ENCODE results near the gene CASP4.

Gene CASP4

GRCh38 chr11:104908186-104908531, 60.2 kb downstream of the CASP4 start:
- TF ChIP-seq ZFX (IDR thresholded peaks at IDR 0.05) (no peak), CTCF (conservative IDR thresholded peaks at IDR 0.05) (no peak)
- H3K27ac ChIP-seq, result no peak overlapping the region

DNA sequence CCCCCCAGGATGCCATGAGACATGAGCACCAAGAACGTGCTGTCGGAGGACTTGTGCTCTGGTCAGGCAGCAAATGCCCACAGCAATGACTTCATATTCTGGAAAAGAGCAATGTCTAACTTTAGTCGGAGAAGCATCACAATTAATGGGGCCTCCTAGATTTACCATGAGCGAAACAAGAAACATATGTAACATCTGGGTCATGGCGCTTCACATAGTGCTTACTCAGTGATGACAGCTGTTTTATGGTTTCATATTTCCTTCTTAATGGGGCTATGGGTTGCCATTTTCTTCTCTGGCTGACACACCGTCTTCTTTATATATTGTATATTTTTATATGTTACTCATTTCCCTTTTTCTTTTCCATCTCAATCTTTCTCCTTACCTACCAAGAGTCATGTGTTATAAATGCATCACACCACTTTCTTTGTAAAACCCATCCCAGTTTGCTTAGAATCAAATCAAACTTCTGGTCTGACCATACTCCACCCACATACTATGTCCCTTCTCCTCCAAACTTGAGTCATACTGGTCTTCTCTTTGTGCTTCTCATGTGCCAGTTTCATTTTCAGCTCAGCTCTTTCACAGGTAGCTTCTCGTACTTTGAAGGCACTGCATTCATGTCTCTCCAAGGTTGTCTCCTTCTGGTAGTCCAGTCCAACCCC, 60.7 kb downstream of the CASP4 start:
- H3K27ac ChIP-seq, result no peak overlapping the region
- TF ChIP-seq CTCF (conservative IDR thresholded peaks at IDR 0.05), result no peak
- no peak for TF ChIP-seq ZFX (IDR thresholded peaks at IDR 0.05)

GRCh38 chr11:104905271-104905670, 63.1 kb downstream of the CASP4 start:
- no peak overlapping the region for H3K27ac ChIP-seq
- TF ChIP-seq ZFX (IDR thresholded peaks at IDR 0.05), result no peak
- TF ChIP-seq CTCF (conservative IDR thresholded peaks at IDR 0.05), result peak; percentile 11; the same call in 1 of the 2 replicates

DNA sequence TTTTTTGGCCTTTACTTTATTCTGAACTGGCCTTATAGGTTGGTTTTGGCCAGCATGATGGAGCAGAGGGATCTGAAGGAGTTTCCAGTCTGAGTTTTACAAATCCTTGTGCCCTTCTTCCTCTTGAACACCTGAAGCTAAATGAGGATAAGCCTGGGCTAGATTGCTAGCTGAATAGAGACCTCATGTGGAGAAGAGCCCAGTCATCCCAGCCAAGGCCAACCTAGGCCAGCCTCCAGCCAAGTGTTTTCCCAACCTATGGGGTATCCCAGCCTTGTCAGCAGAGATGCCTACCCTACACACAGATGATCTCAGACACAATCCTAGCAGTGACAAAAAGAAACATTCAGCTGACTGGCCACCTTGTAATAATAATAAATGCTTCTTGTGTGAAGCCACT, 69.1 kb downstream of the CASP4 start:
- TF ChIP-seq CTCF (conservative IDR thresholded peaks at IDR 0.05), result no peak
- H3K27ac ChIP-seq, result no peak overlapping the region

DNA sequence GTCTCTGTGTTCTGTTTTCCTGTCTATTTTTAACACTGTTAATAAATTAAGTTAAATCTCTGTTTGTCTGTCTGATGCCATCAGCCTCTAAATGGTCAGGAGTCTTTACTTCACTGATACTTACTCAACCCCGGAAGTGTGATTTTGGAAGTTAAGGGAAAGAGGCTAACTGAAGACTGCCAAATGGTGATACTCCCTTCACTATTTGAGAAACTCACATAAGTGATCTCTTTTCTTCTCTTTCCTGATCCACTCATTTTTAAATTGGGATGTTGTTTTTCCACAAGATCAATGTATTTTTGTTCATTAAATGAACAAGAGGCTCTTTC, 69.7 kb downstream of the CASP4 start:
- no peak for TF ChIP-seq ZFX (IDR thresholded peaks at IDR 0.05)
- H3K27ac ChIP-seq, result no peak overlapping the region

DNA sequence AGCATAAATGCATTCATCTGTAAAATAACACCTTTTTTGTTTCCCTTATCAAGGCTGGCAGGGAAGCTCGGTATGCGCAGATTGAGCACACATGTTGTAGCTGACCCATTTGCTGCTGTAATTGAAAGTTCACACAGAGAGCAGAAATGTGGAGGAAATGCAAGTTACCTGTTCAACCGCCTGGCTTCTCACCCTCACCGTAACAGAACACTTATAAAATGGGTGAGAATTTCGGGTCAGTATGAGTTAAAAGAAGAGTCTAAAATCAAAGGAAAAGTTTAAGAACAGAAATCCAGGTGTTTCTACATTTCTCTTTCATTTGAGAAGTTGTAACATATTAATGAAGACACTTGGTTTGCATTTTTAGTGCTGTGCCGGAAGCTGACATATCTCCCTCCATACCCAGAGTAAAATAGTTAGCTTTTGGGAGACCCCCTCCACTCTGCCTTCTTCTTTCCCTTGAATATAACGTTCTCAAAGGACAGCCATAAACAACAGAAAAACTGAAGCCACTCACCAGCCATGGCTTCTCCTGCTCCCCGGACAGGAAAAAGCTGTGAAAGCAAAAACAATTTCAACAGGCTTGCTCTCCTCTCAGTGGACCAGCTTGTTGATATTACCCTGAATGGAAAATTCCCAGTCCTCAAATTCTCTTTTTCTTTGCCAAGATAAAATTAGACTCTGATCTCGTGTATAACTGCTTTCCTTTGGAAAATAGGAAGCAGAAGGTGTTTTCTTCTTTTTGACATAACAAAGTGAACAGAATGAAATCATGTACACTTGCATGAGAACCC, 70.3 kb downstream of the CASP4 start, which contains the start of gene CASP12:
Gene CASP12 (minus strand): TSS at position 570 of the 794 bp plus-strand sequence.
- TF ChIP-seq CTCF (conservative IDR thresholded peaks at IDR 0.05), result no peak

DNA sequence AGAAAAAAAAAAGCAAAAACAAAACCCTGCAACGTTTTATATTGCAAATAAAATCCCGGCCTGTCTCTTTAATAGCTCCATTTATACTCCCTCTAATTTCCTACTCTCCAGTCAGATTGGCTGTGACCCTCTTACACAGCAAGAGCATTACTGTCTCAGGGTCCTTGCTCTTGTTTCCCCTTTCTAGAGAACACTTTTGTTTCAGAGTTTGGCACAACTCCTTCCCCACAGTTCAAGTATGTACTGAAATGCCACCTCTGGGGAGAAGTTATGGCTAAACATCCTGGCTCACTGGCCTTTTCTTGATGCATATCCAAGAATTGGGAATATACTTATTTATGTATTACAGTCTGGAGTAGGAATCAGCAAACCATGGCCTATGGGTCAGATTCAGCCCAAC, 72.7 kb downstream of the CASP4 start:
- no peak for TF ChIP-seq ZFX (IDR thresholded peaks at IDR 0.05)
- no peak for TF ChIP-seq CTCF (conservative IDR thresholded peaks at IDR 0.05)
- no peak overlapping the region for H3K27ac ChIP-seq

More for the DNA sequence above, 70.3 kb downstream of the CASP4 start, which contains the start of gene CASP12:
- H3K27ac ChIP-seq, result no peak within 1 kb of the TSS

- TF ChIP-seq ZFX (IDR thresholded peaks at IDR 0.05) (no peak), CTCF (conservative IDR thresholded peaks at IDR 0.05) (no peak)
- H3K27ac ChIP-seq, result no peak overlapping the region
Observed at GRCh38 chr11:104893876-104894275, 74.5 kb downstream of the CASP4 start.

All from C4-2B (cell line).